ENCODE results near the gene BRSK2. TPM values are rescaled to one million over a fixed set of nuclear protein-coding genes. Genes with fewer than 3 reads are reported as not detected.
A peak's percentile ranks its signal among the peaks of the same experiment; 100 is the strongest.

BRSK2 gene
- total RNA-seq, 3 donors from 2014 or later: 0.58 to 4.3 (median 0.60) TPM

DNA sequence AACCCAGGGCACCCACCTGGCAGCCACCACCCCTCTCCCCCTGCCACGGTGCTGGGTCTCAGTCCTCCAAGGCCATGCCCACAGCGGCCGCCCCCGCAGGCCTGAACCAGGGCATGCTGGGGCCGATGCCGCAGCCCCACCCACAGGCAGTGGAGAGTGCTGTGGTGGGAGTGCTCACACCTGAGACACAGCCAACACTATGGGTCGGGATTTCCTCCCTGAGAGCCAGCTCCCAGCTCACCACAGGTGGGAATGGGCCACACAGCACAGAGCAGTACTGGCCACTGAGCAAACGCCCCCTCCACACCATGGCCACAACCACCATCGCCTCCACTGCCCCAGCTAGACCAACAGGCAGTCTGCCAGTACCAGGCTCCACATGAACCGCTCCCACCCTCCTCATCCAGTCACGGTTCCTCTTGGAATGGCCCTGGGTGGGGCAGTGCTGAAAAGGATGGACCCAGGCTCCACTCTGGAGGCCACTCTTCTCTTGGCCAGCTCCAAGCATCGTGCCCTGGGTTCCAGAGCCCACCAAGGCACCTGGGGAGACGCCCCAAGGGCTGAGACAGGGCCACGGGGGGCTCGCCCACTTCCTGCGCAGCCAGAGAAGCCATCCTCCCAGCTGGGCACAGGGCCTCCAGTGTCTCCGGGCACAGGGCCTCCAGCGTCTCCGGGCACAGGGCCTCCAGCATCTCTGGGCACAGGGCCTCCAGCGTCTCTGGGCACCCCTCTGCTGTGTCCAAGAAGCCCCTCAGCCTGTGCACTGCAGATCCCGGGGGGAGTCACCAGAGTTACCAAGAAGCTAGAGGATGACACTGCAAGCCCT lies 82.7 kb downstream of the BRSK2 start:
- no peak for ATAC-seq
- Histone ChIP-seq H3K4me3 (no peak overlapping the region), H3K9me3 (no peaks in the 10 kb centered on the region), H3K36me3 (ENCODE audit: low read depth) (no peaks in the 10 kb centered on the region), H3K4me1 (ENCODE audit: low read depth) (no peaks in the 10 kb centered on the region)
- intact Hi-C loops (cut with DNase I, micrococcal nuclease): no loop called here
- TF ChIP-seq CTCF (IDR thresholded peaks at IDR 0.05): no peak
- DNase-seq: peak in 2 of 3 donors; percentile 15 to 31

- TF ChIP-seq CTCF (IDR thresholded peaks at IDR 0.05): no peak
- DNase-seq (peak in 2 of 3 donors; percentile 11 to 39), ATAC-seq (no peak)
- H3K4me3 ChIP-seq: no peak overlapping the region
- H3K4me1 ChIP-seq (ENCODE audit: low read depth): no peaks in the 10 kb centered on the region
- no peaks in the 10 kb centered on the region for H3K36me3 ChIP-seq (ENCODE audit: low read depth)
- H3K9me3 ChIP-seq: no peaks in the 10 kb centered on the region
- intact Hi-C loops (cut with DNase I, micrococcal nuclease): no loop called here
Measured at GRCh38 chr11:1473011-1473628, 83.4 kb downstream of the BRSK2 start.

- no peak for ATAC-seq
- intact Hi-C loops (cut with DNase I, micrococcal nuclease): no loop called here
- Histone ChIP-seq H3K9me3 (no peaks in the 10 kb centered on the region), H3K4me1 (ENCODE audit: low read depth) (no peaks in the 10 kb centered on the region), H3K36me3 (ENCODE audit: low read depth) (no peaks in the 10 kb centered on the region), H3K4me3 (no peak overlapping the region)
- TF ChIP-seq CTCF (IDR thresholded peaks at IDR 0.05): no peak
- peak in 2 of 3 donors; percentile 14 to 34 for DNase-seq
Measured at GRCh38 chr11:1473786-1474185, 84.1 kb downstream of the BRSK2 start.

DNA sequence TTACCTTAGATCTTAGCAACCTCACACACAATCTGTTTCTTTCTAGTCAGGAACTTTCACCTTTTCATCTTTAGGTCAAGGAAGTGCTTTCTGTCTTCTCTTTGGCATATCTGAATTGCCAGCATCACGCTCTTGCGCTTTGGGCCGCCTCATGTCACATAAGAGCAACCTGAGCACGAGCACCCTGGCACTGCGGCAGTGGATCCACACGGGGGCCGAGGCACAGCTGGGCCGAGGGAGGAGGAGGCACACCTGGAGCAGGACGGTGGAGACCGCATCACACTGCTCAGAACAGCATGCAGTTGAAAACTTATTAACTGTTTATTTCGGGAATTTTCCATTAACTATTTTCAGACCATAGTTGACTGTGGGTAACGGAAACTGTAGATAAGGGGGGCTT lies 86.1 kb downstream of the BRSK2 start:
- Histone ChIP-seq H3K4me3 (no peak overlapping the region), H3K9me3 (no peaks in the 10 kb centered on the region), H3K4me1 (ENCODE audit: low read depth) (no peaks in the 10 kb centered on the region), H3K36me3 (ENCODE audit: low read depth) (no peaks in the 10 kb centered on the region)
- TF ChIP-seq CTCF (IDR thresholded peaks at IDR 0.05): no peak
- intact Hi-C loops (cut with DNase I, micrococcal nuclease): no loop called here
- ATAC-seq (no peak), DNase-seq (peak in 1 of 3 donors; percentile 10)

DNA sequence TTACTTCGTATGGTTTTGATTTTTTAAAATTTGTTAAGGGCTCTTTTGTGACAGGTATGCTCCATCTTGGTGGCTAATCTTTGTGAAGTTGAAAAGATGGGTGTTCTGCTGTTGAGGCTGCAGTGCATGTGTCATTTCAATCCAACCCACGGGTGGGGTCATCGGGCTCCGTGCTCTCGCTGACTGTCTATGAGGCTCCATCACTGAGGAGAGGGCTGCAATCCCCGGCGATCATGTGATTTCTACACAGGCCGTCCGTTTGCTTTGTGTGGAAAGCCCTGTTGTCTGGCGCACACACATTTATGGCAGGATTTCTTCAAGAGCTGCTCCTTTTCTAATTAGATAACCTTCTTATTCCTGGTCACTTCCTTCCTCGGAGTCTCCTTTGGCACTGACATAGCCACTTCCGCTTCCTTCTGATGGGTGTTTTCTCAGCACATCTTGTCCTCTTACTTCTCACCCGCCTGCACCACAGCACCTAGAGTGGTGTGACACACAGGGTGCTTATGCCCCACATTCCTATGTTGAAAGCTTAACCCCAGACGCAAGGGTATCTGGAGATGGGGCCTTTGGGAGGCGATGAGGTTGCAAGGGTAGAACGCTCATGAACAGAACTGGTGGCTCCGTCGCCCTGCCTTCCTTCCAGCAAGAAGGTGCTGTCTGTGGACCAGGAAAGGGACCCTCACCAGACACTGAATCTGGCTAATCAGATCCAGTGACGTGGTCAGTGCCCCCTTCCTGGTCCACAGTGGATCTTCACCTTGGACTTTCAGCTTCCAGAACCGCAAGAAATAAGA lies 87.4 kb downstream of the BRSK2 start:
- no peaks in the 10 kb centered on the region for H3K36me3 ChIP-seq (ENCODE audit: low read depth)
- intact Hi-C loops (cut with DNase I, micrococcal nuclease): no loop called here
- H3K4me3 ChIP-seq: no peak overlapping the region
- peak in 1 of 3 donors; percentile 12 for DNase-seq
- no peaks in the 10 kb centered on the region for H3K9me3 ChIP-seq
- H3K4me1 ChIP-seq (ENCODE audit: low read depth): no peaks in the 10 kb centered on the region
- ATAC-seq: no peak
- no peak for TF ChIP-seq CTCF (IDR thresholded peaks at IDR 0.05)
